ENCODE results near the gene WNT6.

WNT6 gene

DNA sequence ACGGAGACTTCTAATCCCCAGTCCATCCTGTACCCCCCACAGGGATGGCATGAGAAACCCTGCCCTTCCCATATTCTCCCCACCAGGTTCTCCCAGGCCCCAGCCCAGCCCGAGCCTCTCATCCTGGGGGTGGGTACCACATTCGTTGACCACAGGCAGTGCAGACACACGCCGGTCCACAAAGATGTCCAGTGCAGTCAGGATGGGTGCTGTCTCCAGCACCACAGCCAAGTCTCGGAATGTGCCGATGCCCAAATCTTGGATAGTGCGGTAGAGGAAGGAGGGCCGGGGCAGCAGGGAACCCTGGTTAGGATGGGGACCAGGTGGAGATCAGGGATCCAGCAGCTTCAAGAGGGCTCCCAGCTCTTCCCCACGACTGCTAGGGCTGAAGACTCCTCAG, 32.8 kb upstream of the WNT6 start:
- Histone ChIP-seq H2AFZ (ENCODE audit: low read length) (no peak overlapping the region), H4K20me1 (ENCODE audit: insufficient read depth, low read length) (no peaks in the 10 kb centered on the region), H3K4me2 (ENCODE audit: low read depth, low read length) (no peak overlapping the region)

DNA sequence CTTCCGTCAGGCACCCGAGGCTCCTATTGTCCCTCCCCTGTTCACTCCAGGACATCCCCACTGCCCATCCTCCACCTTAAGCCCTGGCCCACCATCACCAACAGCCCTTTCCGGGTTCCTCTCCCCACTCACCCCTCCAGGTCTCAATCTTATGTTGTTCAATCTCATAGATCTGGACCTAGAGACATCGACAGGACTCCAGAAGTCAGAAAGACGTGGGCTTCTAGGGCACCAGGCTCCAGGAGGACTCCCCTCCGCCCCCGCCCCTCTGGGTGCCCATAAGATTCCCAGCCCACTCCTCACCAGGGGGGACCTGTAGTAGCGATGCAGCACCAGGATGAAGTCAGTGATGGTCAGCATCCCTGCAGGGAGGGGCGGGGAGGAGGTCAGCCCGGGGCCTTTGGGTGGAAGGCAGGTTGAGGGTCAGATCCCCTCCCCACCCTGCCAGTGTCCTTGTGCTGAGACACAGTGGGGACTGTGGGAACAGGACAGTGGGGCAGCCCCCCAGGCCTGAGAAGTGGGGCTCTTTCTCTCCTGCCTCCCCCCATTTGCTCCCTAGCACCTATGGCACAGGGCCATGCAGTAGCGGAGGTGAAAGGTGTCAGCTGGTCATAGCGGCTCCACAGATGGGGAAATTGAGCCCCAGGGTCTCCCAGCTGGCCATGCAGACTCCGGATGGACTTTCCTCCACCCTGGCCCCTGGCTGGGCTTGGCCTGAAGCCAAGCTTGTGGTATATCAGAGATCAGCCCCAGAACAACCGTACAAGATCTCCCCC, 31.7 kb upstream of the WNT6 start:
- H3K9ac ChIP-seq (ENCODE audit: low read length) = no peak overlapping the region
- no peaks in the 10 kb centered on the region for H3F3A ChIP-seq (ENCODE audit: insufficient read depth, low read length)
- no peaks in the 10 kb centered on the region for H4K20me1 ChIP-seq (ENCODE audit: insufficient read depth, low read length)
- H3K4me3 ChIP-seq (ENCODE audit: low read length) = no peak overlapping the region
- no peaks in the 10 kb centered on the region for H3K27me3 ChIP-seq (replicated peaks; ENCODE audit: insufficient read depth, low read length)
- H3K79me2 ChIP-seq (ENCODE audit: low read length) = no peaks in the 10 kb centered on the region
- no peak overlapping the region for H3K27ac ChIP-seq (ENCODE audit: low read length)
- H2AFZ ChIP-seq (ENCODE audit: low read length) = no peak overlapping the region
- no peak overlapping the region for H3K4me2 ChIP-seq (ENCODE audit: low read depth, low read length)
- TF ChIP-seq CTCF (IDR thresholded peaks at IDR 0.05; ENCODE audit: low read length) = no peak
- TF ChIP-seq EZH2phosphoT487 (IDR thresholded peaks at IDR 0.05; ENCODE audit: low read length) = no peak
- TF ChIP-seq EZH2 (optimal IDR thresholded peaks at IDR 0.05; ENCODE audit: low read depth, low read length) = no peak
- H3K4me1 ChIP-seq (ENCODE audit: low read length) = no peaks in the 10 kb centered on the region
- no peaks in the 10 kb centered on the region for H3K9me3 ChIP-seq (replicated peaks; ENCODE audit: insufficient read depth, low read length)
- no peaks in the 10 kb centered on the region for H3K36me3 ChIP-seq (replicated peaks; ENCODE audit: insufficient read depth, low read length)
- no peak for DNase-seq
- H3K9me2 ChIP-seq (replicated peaks; ENCODE audit: insufficient read depth, low read length) = no peaks in the 10 kb centered on the region

More for the DNA sequence above, 32.8 kb upstream of the WNT6 start:
- Histone ChIP-seq H3K36me3 (replicated peaks; ENCODE audit: insufficient read depth, low read length) (no peaks in the 10 kb centered on the region), H3K9me2 (replicated peaks; ENCODE audit: insufficient read depth, low read length) (no peaks in the 10 kb centered on the region), H3K9ac (ENCODE audit: low read length) (no peak overlapping the region), H3K27ac (ENCODE audit: low read length) (no peak overlapping the region), H3K27me3 (replicated peaks; ENCODE audit: insufficient read depth, low read length) (0 out of 2 replicates have a peak, but pooled peaks cover 8% of the 10 kb centered on the region), H3F3A (ENCODE audit: insufficient read depth, low read length) (no peaks in the 10 kb centered on the region), H3K79me2 (ENCODE audit: low read length) (no peaks in the 10 kb centered on the region), H3K4me1 (ENCODE audit: low read length) (no peaks in the 10 kb centered on the region), H3K4me3 (ENCODE audit: low read length) (no peak overlapping the region), H3K9me3 (replicated peaks; ENCODE audit: insufficient read depth, low read length) (no peaks in the 10 kb centered on the region)
- no peak for DNase-seq
- TF ChIP-seq EZH2phosphoT487 (IDR thresholded peaks at IDR 0.05; ENCODE audit: low read length) (no peak), EZH2 (optimal IDR thresholded peaks at IDR 0.05; ENCODE audit: low read depth, low read length) (no peak)

- Histone ChIP-seq H3K36me3 (replicated peaks; ENCODE audit: insufficient read depth, low read length) (no peaks in the 10 kb centered on the region), H3K4me3 (ENCODE audit: low read length) (no peak overlapping the region), H3K9ac (ENCODE audit: low read length) (no peak overlapping the region), H3K27me3 (replicated peaks; ENCODE audit: insufficient read depth, low read length) (no peaks in the 10 kb centered on the region), H3F3A (ENCODE audit: insufficient read depth, low read length) (no peaks in the 10 kb centered on the region), H3K79me2 (ENCODE audit: low read length) (no peaks in the 10 kb centered on the region), H3K4me2 (ENCODE audit: low read depth, low read length) (no peak overlapping the region), H3K9me3 (replicated peaks; ENCODE audit: insufficient read depth, low read length) (no peaks in the 10 kb centered on the region), H4K20me1 (ENCODE audit: insufficient read depth, low read length) (no peaks in the 10 kb centered on the region), H3K4me1 (ENCODE audit: low read length) (no peaks in the 10 kb centered on the region), H3K27ac (ENCODE audit: low read length) (no peak overlapping the region), H3K9me2 (replicated peaks; ENCODE audit: insufficient read depth, low read length) (no peaks in the 10 kb centered on the region), H2AFZ (ENCODE audit: low read length) (no peak overlapping the region)
- TF ChIP-seq EZH2 (optimal IDR thresholded peaks at IDR 0.05; ENCODE audit: low read depth, low read length) (no peak), EZH2phosphoT487 (IDR thresholded peaks at IDR 0.05; ENCODE audit: low read length) (no peak), CTCF (IDR thresholded peaks at IDR 0.05; ENCODE audit: low read length) (no peak)
- DNase-seq = no peak
Measured at GRCh38 chr2:218828477-218828778, 31.2 kb upstream of the WNT6 start.

GRCh38 chr2:218829868-218830451, 29.6 kb upstream of the WNT6 start:
- no peak overlapping the region for H2AFZ ChIP-seq (ENCODE audit: low read length)
- no peak overlapping the region for H3K27ac ChIP-seq (ENCODE audit: low read length)
- no peaks in the 10 kb centered on the region for H3K79me2 ChIP-seq (ENCODE audit: low read length)
- no peak overlapping the region for H3K9ac ChIP-seq (ENCODE audit: low read length)
- no peaks in the 10 kb centered on the region for H3K9me2 ChIP-seq (replicated peaks; ENCODE audit: insufficient read depth, low read length)
- TF ChIP-seq EZH2phosphoT487 (IDR thresholded peaks at IDR 0.05; ENCODE audit: low read length) (no peak), CTCF (IDR thresholded peaks at IDR 0.05; ENCODE audit: low read length) (no peak), EZH2 (optimal IDR thresholded peaks at IDR 0.05; ENCODE audit: low read depth, low read length) (no peak)
- H3K36me3 ChIP-seq (replicated peaks; ENCODE audit: insufficient read depth, low read length) = no peaks in the 10 kb centered on the region
- no peak for DNase-seq
- H3K9me3 ChIP-seq (replicated peaks; ENCODE audit: insufficient read depth, low read length) = no peaks in the 10 kb centered on the region
- no peaks in the 10 kb centered on the region for H4K20me1 ChIP-seq (ENCODE audit: insufficient read depth, low read length)
- H3K4me2 ChIP-seq (ENCODE audit: low read depth, low read length) = no peak overlapping the region
- H3K27me3 ChIP-seq (replicated peaks; ENCODE audit: insufficient read depth, low read length) = no peaks in the 10 kb centered on the region
- H3F3A ChIP-seq (ENCODE audit: insufficient read depth, low read length) = no peaks in the 10 kb centered on the region
- H3K4me1 ChIP-seq (ENCODE audit: low read length) = no peaks in the 10 kb centered on the region
- no peak overlapping the region for H3K4me3 ChIP-seq (ENCODE audit: low read length)
